ENCODE measurements around the gene ASXL3.

- TF ChIP-seq POLR2A (IDR thresholded peaks at IDR 0.05) (no peak), CTCF (IDR thresholded peaks at IDR 0.05) (no peak)
These were observed 178.0 kb downstream of the ASXL3 start for GRCh38 chr18:33755931-33756560.

All from thyroid gland (tissue), 4 donors.